HG02759 (cell line): ENCODE measurements around the gene FBXL4.
A peak's percentile ranks its signal among the peaks of the same experiment; 100 is the strongest.

Experiments
- ATAC-seq: cut with Tn5 transposase; IDR thresholded peaks from one replicate; pipeline ENCODE4 v1.9.1; 2021; ENCODE audit warnings: mild to moderate bottlenecking, moderate library complexity; ENCODE audit not compliant: unreplicated experiment

The FBXL4 gene

GRCh38 chr6:98827295-98828159, 120.2 kb downstream of the FBXL4 start:
- no peak for ATAC-seq

- no peak for ATAC-seq
Observed at GRCh38 chr6:98825600-98826230, 122.0 kb downstream of the FBXL4 start.

DNA sequence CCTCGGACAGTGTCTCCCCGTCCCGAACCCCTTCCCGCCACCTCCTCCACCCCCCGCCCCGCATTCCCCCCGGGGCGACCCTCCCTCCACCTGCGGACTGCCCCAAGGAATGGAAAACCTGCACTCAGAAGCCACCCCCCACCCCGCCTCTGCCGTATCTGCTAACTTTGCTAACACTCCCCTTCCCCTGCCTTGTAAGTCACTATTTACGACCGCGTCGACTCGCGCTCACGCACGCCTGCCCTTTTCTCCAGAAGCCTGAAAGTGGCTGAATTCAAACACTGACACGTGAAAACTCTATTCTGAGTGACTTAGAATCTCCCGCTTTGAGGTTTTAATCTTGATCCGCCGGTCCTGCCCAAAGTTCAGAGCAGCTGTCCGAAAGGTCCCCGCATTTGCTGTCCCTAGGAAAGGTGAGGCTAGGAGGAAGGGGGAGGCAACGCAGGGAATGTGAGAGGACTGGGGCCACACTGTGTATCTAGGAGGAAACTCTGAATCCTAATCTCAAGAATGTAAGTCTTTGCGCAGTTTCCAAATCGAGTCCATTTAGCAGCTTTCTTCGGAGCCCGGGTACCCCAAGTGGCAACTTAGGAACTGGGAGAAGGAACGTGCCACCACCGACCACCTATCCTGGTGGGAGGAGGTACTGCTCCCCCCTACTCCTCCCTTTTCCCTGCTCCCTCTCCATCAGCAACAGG, 122.7 kb downstream of the FBXL4 start:
- ATAC-seq, result no peak

DNA sequence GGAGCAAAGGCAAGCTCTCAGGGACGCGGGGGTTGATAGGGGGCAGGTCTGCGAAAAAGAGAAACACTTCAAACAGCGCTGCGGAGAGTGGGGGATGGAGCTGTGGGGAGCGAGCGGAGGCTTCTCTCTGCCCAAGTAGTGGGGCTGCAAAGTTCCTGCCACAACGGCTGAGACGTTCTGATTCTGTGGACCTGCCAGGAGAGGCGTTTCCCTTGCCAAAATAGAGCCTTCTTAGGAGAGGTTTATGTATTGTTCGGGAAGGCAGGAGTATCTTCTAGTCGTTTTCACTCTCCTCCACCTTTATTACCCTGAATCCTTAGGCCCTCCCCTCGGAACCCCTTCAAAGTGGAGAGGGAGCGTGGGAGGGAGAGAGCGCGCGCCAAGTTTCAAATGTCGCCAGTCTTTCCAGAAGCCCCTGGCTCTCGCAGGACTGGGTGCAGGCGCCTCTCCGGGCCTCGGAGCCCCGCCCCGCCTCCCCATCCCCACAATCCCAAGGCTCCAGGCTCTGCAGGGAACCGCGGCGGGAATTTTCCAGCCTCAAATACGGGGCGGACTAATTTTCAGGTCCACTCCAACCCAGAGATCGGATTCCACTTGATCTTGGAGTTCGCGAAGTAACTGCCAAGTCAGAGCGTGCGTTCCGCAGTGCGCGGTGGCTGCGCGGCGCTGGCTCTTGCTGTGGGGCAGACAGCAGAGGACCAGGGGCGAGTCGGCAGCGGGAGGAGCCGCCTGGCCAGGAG, 123.4 kb downstream of the FBXL4 start:
- peak; percentile 20 for ATAC-seq

DNA sequence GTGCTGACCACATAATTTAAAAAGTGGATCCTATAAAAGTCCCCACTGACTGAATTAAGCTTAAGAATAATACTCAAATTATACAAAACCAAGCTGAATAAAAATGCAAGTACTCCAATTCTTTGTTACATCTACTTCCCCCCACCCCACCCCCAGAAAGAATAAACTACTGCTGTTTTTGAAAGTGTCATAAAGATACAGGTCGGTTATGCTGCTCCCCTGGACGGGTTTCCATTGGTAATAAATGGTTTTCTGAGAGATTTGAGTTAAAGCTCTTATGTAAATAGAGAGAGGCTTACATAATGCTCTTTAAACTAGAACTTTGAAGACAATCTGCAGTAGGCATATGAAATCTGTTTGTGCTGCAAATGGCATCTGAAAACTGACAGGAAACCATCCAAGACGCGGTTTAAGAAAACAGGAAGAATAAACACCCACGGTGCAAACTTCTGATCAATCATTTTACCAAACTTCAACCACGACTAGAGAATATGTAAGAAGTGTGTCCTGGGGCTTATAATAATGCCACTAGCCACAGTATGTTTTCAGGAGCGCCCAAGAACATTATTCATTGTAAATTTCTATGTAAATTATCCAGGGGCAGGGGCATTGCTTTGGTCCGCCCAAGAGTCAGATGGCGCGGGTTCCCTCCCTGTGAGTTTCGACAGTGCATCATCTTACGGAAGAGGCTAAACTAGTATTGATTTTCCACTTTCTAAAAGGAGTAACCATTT, 124.2 kb downstream of the FBXL4 start:
- ATAC-seq, result peak; percentile 41

DNA sequence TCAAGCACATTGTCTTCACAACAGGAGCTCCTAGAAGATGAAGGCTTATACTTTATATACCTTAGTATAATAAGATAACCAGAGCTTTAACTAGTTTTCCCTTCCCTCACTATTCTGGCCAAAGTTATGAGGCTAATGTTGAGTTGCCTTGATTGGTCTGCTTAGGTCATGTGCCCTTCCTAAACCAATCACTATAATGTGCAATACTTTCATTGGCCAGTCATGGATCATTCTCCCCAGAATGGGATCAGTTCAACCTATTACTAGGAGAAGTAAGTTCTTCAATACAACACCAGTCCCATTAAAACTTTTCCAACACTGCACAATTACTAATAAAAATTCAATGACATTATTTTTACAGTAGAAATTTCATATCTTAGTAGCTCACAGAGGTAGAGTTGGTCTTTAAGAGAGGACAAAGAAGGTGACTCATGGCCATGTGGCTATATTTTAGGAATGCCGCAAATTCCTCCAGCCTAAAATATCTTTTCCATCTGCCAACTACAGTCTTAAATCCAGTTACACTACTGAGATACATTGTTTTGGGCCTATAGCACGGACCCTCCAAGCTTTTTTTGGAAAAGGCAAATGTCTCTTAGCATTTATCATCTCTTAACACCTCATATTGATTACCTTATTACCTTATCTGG, 125.9 kb downstream of the FBXL4 start:
- no peak for ATAC-seq
